GM23338 (cell line): ENCODE data around the gene NBAS.

Source experiments
- CREB1 ChIP-seq: fragments of 250-450 bp; sonication (Bioruptor Pico); IDR thresholded peaks from 2 replicates; pipeline ENCODE4 v1.5.0; 2020; ENCODE audit warnings: low read depth, mild to moderate bottlenecking, moderate library complexity
- EZH2 ChIP-seq: fragments of 200-600 bp; sonication (generic); IDR thresholded peaks from one replicate; pipeline ENCODE4 v1.8.0; 2017; ENCODE audit warnings: antibody characterized with exemption, mild to moderate bottlenecking, low read depth; ENCODE audit not compliant: unreplicated experiment
- EZH2phosphoT487 ChIP-seq: fragments of 200-600 bp; sonication (generic); IDR thresholded peaks from one replicate; pipeline ENCODE4 v1.8.1; 2018; ENCODE audit warnings: antibody characterized with exemption; ENCODE audit not compliant: unreplicated experiment
- POLR2AphosphoS5 ChIP-seq: IDR thresholded peaks from 2 replicates; pipeline ENCODE4 v1.6.1; 2016; ENCODE audit warnings: antibody characterized with exemption, low read depth
- TF ChIP-seq, protein P1 (sequence below), 2 experiments: fragments of 200-600 bp in 1 of 2; sonication (generic) in 1 of 2; conservative IDR thresholded peaks; 2 replicates each; pipeline versions ENCODE4 v1.5.1 to v1.6.1; 2016 to 2017; ENCODE audit warnings: antibody characterized with exemption in 2 of 2, low read depth in 2 of 2, mild to moderate bottlenecking in 2 of 2, moderate library complexity in 1 of 2
- TF ChIP-seq, protein P2 (sequence below): IDR thresholded peaks from 2 replicates; pipeline ENCODE4 v1.6.1; 2016; ENCODE audit warnings: antibody characterized with exemption

DNA sequence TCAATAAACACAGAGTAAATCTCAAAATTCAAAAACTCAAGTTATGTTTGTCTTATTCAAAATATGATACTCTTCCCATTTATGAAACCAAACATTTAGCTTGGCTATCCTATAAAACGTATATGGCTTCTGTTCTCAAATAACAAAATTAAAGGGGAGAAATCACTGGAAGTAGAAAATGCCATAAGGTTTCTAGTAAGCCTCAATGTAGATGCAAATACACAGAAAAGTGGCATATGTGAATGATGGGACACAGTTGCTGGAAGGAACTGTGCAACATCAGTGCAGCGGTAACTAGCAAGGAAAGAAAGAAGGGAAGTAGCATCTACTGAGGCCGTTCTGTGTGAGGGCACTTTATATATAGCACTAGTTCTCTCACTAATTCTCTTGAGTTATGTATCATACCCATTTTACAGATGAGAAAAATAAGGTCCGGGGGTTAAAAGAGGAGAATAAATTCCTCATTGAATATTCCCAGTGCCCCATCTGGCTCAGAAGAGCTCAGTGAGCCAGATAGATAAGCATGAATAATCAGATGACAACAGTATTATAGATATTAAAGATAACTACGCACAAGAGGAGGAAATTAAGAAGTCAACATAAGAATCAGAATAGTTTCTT lies 27.2 kb downstream of the NBAS start:
- TF ChIP-seq, protein P1, sequence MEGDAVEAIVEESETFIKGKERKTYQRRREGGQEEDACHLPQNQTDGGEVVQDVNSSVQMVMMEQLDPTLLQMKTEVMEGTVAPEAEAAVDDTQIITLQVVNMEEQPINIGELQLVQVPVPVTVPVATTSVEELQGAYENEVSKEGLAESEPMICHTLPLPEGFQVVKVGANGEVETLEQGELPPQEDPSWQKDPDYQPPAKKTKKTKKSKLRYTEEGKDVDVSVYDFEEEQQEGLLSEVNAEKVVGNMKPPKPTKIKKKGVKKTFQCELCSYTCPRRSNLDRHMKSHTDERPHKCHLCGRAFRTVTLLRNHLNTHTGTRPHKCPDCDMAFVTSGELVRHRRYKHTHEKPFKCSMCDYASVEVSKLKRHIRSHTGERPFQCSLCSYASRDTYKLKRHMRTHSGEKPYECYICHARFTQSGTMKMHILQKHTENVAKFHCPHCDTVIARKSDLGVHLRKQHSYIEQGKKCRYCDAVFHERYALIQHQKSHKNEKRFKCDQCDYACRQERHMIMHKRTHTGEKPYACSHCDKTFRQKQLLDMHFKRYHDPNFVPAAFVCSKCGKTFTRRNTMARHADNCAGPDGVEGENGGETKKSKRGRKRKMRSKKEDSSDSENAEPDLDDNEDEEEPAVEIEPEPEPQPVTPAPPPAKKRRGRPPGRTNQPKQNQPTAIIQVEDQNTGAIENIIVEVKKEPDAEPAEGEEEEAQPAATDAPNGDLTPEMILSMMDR (conservative IDR thresholded peaks at IDR 0.05; ENCODE audit: low read depth in 2 of 2) = no peak
- TF ChIP-seq POLR2AphosphoS5 = no peak
- TF ChIP-seq EZH2 = no peak
- no peak for TF ChIP-seq EZH2phosphoT487
- TF ChIP-seq, protein P2, sequence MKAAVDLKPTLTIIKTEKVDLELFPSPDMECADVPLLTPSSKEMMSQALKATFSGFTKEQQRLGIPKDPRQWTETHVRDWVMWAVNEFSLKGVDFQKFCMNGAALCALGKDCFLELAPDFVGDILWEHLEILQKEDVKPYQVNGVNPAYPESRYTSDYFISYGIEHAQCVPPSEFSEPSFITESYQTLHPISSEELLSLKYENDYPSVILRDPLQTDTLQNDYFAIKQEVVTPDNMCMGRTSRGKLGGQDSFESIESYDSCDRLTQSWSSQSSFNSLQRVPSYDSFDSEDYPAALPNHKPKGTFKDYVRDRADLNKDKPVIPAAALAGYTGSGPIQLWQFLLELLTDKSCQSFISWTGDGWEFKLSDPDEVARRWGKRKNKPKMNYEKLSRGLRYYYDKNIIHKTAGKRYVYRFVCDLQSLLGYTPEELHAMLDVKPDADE = no peak
- TF ChIP-seq CREB1 (CRISPR knock-in tag) = no peak
